ENCODE measurements around the gene TMEM123. TPM values are rescaled to one million over a fixed set of nuclear protein-coding genes. Genes with fewer than 3 reads are reported as not detected.

The TMEM123 gene
- total and polyA plus RNA-seq, 10 of the 15 experiments (the other 5 are each of a cell fraction or from before 2014, with no cell fraction given) = 35.1 to 667 (median 123) TPM

- no peak overlapping the region for H3K4me2 ChIP-seq (ENCODE audit: control insufficient read depth, insufficient read depth)
- in situ Hi-C loops (cut with MboI) (no loop called here), intact Hi-C loops (cut with micrococcal nuclease; ENCODE audit: unreplicated experiment) (no loop called here)
- ChIA-PET RAD21 (ENCODE audit: unreplicated experiment) (no interaction called here), SMC1A (ENCODE audit: uncharacterized antibody, unreplicated experiment) (interaction anchor here (1.5 to 1.6 kb wide), 3 partner anchors 10 to 39 kb away, joined by 5 to 7 read pairs (median 5); partner anchors contain the start of gene TMEM123), POLR2A (no interaction called here), CTCF (interaction anchor here (0.7 kb wide), 1 partner anchor 70 kb away, joined by 3 read pairs; no protein-coding TSS in a partner anchor)
- ATAC-seq = no peak
- H3K36me3 ChIP-seq (ENCODE audit: control insufficient read depth in 2 of 2, insufficient read depth in 2 of 2, low read length in 1 of 2) = peaks cover 0 to 2% of the 10 kb centered on the region in 2 experiments; a peak in 2 of 4 replicates
- H3K4me1 ChIP-seq (ENCODE audit: control insufficient read depth, insufficient read depth, low read length) = peaks cover 35% of the 10 kb centered on the region
- H3K27ac ChIP-seq (ENCODE audit: control insufficient read depth, insufficient read depth) = no peak overlapping the region; the same call in 1 of the 2 replicates
- H3K27me3 ChIP-seq (replicated peaks in 1 of 2; ENCODE audit: control insufficient read depth in 2 of 2, insufficient read depth in 2 of 2, low read length in 1 of 2) = no peaks in the 10 kb centered on the region
- no peak for FAIRE-seq
- 60% methylated on average over 3 of the region's 3 CpGs for whole genome bisulfite sequencing (ENCODE audit: insufficient coverage, insufficient replicate concordance, low lambda C conversion rate, missing lambda C conversion rate)
- no peak overlapping the region for H3K9ac ChIP-seq (ENCODE audit: control insufficient read depth, insufficient read depth, low read length)
- no peak overlapping the region for H3K4me3 ChIP-seq
- H4K20me1 ChIP-seq (ENCODE audit: control insufficient read depth, insufficient read depth) = no peaks in the 10 kb centered on the region
- TF ChIP-seq NFIC (IDR thresholded peaks at IDR 0.05; ENCODE audit: low read depth, low read length) (no peak), ZBED1 (IDR thresholded peaks at IDR 0.05; ENCODE audit: borderline replicate concordance) (no peak), CUX1 (IDR thresholded peaks at IDR 0.05; ENCODE audit: insufficient replicate concordance, low read depth, low read length) (no peak), SUZ12 (IDR thresholded peaks at IDR 0.05; ENCODE audit: unreplicated experiment) (no peak), CEBPB (IDR thresholded peaks at IDR 0.05; ENCODE audit: borderline replicate concordance in 1 of 2, low read depth in 2 of 2, low read length in 2 of 2) (no peak), SMAD1 (IDR thresholded peaks at IDR 0.05; ENCODE audit: low read depth, partially characterized antibody) (no peak), SPI1 (IDR thresholded peaks at IDR 0.05; ENCODE audit: borderline replicate concordance, insufficient read depth, low read depth, low read length) (no peak), CTCF (IDR thresholded peaks at IDR 0.05 in 2 of 3, conservative IDR thresholded peaks at IDR 0.05 in 1 of 3; ENCODE audit: control insufficient read depth in 2 of 3, extremely low read depth in 1 of 3, insufficient read depth in 1 of 3, low read depth in 3 of 3, low read length in 3 of 3) (no peak), RCOR1 (conservative IDR thresholded peaks at IDR 0.05; ENCODE audit: low read depth, low read length) (no peak), SMC3 (IDR thresholded peaks at IDR 0.05; ENCODE audit: borderline replicate concordance, low read length) (no peak), POU2F2 (IDR thresholded peaks at IDR 0.05; ENCODE audit: borderline replicate concordance, low read depth, low read length) (no peak), SIX5 (IDR thresholded peaks at IDR 0.05; ENCODE audit: low read depth, low read length, severe bottlenecking) (no peak)
- H2AFZ ChIP-seq (ENCODE audit: control insufficient read depth, low read depth, low read length) = no peak overlapping the region
- DNase-seq (ENCODE audit: low read depth, low spot score) = no peak
- peaks cover 27% of the 10 kb centered on the region for H3K9me3 ChIP-seq (replicated peaks; ENCODE audit: control insufficient read depth, insufficient read depth, low read length)
- TSS peak; percentile 20 for BruUV-seq (replicated peaks)
- H3K79me2 ChIP-seq (ENCODE audit: control insufficient read depth, insufficient read depth, low read length) = peaks cover 15% of the 10 kb centered on the region
Observed at GRCh38 chr11:102429226-102429625, 23.3 kb downstream of the TMEM123 start.

Measured in GM12878 (cell line).